HG02798 (cell line): ENCODE measurements around the gene CORO7.
"Not testable (repeated sequence)": the region's sequence is repeated elsewhere in the genome, so short reads cannot be mapped to it uniquely, and the experiment has no call there.

Source experiments
- ATAC-seq: cut with Tn5 transposase; IDR thresholded peaks from one replicate; pipeline ENCODE4 v1.9.1; 2021; ENCODE audit warnings: mild to moderate bottlenecking; ENCODE audit not compliant: unreplicated experiment, poor library complexity

CORO7 gene

GRCh38 chr16:4403133-4403949, 13.1 kb downstream of the CORO7 start:
- ATAC-seq, result no peak

DNA sequence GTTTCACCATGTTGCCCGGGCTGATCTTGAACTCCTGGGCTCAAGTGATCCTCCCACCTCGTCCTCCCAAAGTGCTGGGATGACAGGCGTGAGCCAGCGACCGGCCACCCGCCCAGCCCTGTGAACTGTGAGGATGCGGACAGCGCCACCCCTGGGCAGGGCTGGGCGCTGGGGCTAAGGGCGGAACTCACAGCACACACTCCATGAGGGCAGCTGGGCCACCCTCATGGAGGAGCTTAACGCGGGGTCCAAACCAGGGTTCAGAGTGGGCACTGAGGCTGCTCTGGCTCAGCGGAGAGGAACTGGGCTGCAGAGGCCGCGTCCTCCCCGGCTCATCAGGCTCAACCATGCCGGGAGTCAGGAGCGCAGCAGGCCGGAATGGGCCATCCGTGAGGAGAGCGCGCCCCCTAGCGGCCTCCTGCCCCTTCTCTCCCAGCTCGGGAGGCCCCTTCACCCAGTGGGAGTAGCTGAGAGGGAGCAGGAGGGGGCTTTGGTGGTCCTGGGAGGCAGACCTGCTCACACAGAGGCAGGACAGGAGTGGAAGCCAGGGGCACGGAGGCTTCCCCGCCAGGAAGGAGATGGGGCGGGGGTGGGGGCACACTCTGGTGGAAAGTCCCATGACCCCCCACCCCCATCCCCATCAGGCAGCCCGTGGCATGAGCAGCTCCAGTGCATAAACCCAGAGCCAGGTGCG, 13.8 kb downstream of the CORO7 start:
- peak; percentile 57 for ATAC-seq

- no peak for ATAC-seq
Observed at GRCh38 chr16:4401510-4401909, 14.9 kb downstream of the CORO7 start.

GRCh38 chr16:4401094-4401501, 15.3 kb downstream of the CORO7 start:
- ATAC-seq, result no peak

- ATAC-seq, result no peak
Observed at GRCh38 chr16:4399001-4399730, 17.2 kb downstream of the CORO7 start.

GRCh38 chr16:4395055-4395726, 21.2 kb downstream of the CORO7 start:
- ATAC-seq, result no peak

- ATAC-seq, result not testable (repeated sequence)
Observed at GRCh38 chr16:4393850-4394249, 22.5 kb downstream of the CORO7 start.

GRCh38 chr16:4393240-4393600, 23.2 kb downstream of the CORO7 start:
- no peak for ATAC-seq

- no peak for ATAC-seq
Observed at GRCh38 chr16:4392382-4393239, 23.8 kb downstream of the CORO7 start.

- no peak for ATAC-seq
Observed at GRCh38 chr16:4391631-4392381, 24.6 kb downstream of the CORO7 start.

DNA sequence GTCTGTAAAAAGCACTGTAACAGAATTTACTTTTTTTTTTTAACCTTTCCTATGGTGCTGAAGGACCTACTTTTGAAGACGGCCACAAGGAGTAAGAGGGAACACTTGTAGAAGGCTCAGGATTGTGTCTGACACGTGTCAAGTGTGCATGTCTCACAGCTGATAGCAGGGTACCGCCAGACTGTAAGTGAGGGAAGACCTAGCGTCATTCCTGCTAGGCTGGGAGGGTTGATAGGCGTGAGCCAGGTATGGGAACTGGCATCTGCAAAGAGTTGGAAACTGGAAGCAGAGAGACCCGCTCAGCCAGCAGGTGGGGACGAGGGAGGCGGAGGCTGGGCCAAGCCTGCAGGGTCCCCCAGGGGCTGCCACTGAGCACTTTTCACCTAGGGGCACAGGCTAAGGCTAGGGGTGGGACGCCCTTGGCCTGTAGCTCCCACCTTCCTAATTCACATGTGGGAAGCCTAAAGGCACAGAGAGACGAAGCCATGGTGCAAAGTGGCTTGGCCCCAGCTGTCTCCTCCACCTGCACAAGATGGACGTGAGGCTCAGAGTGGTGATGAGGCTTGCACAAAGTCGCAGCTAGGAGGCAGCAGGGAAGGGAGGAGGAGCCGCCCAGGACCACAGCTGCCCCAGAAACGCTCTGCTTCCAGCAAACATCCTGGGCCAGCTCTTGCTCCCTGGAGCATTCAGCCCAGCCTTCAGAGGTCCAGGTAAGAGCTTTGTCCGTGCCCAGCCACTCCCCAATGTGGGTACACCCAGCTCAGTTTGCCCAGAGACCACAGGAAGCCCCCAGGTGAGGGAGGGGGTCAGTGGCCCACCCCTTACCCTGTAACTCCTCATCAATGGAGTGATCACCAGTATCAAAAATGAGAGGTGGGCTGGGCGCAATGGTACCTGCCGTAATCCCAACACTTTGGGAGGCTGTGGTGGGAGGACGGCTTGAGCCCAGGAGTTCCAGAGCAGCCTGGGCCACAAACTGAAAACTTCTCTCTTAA, 25.8 kb downstream of the CORO7 start:
- no peak for ATAC-seq

DNA sequence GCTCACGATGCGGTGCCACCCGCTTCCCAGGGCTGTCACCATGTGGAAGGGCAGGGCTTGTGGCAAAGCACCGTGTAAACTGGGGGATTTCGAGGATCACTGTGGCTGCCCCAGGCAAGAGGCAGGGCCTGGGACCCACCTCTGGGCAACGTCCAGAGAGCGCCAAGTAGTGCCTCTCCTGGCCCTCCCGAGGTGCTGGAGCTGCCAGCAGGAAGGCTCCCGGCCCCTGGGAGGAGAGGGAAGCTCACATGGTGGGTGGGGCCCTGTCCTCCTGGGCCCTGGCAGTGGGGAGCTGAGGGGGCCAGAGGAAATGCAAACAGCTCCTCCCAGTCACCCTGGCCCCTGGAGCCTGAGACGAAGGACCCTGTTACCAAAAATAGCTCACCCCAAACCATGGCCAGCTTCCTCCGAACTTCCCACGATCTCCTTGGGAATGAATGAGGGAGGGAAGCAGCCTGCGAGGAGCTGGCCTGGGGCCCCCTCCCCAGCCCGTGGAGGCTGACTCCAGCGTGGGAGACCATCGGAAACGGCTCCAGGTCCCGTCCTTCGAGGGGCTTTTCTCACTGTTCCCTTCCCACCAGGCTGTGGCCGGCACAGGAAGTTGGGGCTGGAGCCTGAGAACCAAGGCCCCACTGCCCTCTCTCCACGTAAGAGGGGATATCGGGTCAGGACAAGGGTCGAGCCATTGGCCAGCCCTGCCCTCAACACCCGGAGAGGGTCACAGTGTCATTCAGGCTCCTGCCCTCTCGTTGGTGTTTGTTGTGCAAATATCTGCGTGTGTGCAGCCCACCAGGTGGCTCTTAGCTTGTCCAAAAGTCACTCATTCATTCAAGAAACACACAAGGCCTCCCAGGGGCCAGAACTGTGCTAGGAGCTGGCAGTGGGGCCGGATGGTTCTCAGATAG, 27.1 kb downstream of the CORO7 start:
- ATAC-seq, result no peak

DNA sequence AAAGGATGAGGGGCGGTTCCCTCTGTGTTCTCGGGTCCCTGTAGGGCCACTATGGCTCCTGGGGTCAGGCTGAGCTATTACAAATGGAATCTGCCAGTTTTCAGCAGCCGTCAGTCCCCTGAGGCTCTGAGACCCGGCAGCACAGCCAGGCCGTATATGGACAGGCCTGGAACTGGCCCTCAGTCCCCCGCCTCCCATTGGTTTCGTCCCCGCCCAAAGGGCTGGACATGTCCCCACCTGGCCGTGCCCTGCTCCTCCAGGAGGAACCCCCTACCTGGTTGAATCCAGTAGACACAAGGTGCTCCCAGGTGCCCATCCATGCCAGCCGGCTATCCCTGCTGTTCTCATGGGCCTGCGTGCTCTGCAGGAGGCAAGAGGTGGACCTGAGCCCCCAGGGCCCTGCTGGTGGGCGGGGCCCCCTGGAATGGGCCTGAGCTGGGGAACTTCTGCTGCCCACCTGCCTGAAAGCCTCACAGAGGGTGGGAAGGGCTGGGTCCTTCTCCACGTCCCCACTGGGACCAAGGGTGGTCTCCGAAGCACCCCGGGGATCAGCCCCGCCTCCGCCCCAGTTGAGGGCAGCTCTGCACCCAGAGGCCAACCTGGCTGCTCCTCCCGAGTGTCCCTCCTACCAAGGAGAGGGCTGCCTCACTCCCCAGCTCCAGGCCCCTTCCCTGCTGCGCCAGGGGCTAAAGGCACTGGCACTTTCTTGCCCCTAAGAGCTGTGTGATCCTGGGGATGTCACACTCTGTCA, 27.9 kb downstream of the CORO7 start:
- ATAC-seq, result no peak

GRCh38 chr16:4387781-4388180, 28.6 kb downstream of the CORO7 start:
- no peak for ATAC-seq

DNA sequence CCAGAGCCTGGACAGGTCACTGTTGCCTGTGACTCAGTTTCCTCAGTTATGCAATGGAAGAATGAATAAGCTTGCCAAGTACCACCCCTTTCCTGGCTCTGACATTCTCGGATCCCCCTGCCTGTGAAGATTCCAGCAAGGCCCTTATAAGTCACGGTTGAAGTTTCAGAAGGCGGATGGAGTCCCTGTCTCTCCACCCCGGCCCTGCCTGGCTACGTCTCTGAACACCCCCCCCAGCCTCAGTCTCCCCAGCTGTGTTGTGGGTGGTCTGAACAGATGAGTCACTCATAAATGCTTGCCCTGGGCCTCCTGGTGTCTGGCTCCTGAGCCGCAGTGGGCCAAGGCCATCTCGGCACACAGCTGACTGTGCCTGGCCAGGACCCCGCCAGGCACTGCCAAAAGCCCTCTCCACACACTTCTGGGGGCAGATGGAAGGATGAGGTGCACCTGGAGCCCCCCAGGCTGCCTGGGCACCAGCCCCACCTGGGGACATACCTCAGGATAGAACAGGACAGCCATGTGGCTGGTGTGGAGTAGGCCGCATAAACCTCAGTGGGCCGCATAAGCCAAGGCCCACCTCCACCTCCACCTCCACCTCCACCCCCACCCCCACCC, 29.3 kb downstream of the CORO7 start:
- ATAC-seq, result no peak

- ATAC-seq, result no peak
Observed at GRCh38 chr16:4386451-4386805, 30.0 kb downstream of the CORO7 start.
